ENCODE results near the gene AKTIP.

AKTIP gene

GRCh38 chr16:53480394-53480793 is 22.6 kb downstream of the AKTIP start:
- no peak for DNase-seq (ENCODE audit: low read depth in 2 of 2)

DNA sequence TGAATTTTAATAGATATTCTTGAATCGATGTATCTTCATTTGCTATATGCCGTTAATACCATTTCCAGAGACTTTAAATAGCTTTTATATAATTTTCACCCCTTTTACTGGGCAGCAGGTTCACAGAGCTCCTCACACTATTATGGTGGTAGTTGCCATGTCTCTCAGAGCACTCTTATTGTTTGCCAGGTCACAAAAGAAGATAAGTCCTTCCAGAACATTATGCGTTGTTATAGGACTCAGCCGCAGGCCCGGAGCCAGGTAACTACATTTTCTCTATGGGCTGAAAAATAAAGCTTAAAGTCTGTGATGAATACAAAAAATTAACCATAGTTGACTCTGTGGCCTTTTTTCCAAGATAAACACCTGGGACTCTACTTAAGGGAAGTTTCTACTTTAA is 24.0 kb downstream of the AKTIP start:
- no peak for DNase-seq (ENCODE audit: low read depth in 2 of 2)

DNA sequence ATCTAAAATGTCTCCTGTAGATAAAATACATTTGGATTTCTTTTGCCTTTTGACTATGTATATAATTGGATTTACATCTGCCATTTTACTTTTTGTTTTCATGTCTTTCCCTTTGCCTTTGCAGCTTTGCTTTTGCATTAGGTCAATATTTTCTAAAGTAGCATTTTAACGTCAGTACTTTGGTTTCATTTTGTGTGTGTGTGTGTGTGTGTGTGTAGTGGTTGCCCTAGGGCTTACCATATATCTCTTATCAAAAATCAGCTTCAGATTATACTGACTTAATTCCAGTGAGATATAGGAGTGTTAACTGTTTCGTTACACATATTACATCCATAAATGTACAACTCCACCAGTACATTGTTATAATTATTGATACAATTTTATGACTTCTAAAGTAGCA is 26.1 kb downstream of the AKTIP start:
- DNase-seq (ENCODE audit: low read depth in 2 of 2) = no peak

DNA sequence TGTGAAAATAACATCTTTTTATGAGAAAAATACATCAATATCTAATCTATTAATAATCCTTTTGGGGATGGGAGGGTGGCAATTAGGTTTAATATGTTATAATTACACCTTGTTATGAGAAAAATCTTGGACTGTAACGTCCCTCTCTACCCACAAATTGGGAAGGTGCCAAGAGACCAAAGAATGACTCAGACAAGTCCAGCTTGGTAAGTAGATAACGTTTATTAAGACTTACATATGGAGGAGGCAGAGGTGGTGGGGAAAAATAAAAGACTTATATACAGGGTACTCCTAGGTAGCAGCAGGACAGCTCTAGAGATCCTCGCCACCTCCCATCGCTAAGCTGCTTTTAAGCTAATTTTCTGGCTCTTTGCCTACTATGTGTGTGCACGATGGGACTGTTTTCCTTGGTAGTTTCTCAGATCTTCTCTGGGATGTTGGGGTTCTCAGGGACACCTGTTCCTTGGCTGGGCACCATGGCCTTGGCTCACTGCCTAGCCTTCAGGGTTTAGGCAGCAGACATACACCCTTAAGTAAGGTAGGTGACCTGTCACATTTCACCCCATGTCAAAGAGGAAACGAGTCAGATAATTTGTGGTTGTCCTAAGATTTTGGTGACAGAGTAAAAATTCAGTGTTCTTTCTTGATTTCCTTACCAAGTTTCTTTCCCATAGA is 37.3 kb downstream of the AKTIP start:
- no peak for DNase-seq (ENCODE audit: low read depth in 2 of 2)

- no peak for DNase-seq (ENCODE audit: low read depth in 2 of 2)
These were observed 44.4 kb downstream of the AKTIP start for GRCh38 chr16:53458635-53459034.

DNA sequence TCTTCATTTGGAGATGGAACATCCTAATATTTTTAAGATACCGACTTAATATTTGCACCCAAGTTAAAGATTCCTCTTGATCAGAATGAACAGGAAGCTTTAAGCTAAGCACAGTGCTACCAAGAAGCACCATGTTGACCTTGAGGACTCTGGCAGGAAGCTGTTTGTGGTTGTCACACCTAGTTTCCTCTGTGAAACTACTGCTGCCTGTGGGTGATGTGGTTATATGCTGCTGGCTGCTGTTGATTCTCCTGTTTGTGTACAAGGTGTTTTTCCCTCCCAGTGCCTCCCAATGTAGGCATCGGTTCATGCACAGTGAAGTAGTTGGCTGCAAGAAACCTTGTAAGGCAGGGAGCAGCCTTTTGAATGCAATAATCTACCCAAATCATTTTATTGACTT is 45.3 kb downstream of the AKTIP start:
- DNase-seq (ENCODE audit: low read depth in 2 of 2) = peak; percentile 27 to 41

DNA sequence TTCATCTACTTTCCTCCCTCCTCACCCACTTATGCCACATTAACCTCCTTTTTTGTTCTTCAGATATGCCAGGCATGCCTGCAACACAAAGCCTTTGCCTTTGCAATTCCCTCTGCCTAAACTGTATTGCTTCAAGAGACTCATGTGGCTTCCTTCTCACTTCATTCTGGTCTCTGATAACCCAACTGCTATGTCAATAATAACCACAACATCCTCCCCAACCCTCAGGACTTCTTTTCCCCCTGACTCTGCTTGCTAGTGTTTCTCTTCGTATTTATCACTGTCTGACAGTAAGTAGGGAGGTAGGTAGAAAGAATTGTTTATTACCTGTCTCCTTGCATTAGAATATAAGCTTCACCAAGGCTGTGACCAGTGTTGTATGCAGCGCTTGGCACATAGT is 46.4 kb downstream of the AKTIP start:
- no peak for DNase-seq (ENCODE audit: low read depth in 2 of 2)

GRCh38 chr16:53453928-53454327 is 49.1 kb downstream of the AKTIP start:
- no peak for DNase-seq (ENCODE audit: low read depth in 2 of 2)

DNA sequence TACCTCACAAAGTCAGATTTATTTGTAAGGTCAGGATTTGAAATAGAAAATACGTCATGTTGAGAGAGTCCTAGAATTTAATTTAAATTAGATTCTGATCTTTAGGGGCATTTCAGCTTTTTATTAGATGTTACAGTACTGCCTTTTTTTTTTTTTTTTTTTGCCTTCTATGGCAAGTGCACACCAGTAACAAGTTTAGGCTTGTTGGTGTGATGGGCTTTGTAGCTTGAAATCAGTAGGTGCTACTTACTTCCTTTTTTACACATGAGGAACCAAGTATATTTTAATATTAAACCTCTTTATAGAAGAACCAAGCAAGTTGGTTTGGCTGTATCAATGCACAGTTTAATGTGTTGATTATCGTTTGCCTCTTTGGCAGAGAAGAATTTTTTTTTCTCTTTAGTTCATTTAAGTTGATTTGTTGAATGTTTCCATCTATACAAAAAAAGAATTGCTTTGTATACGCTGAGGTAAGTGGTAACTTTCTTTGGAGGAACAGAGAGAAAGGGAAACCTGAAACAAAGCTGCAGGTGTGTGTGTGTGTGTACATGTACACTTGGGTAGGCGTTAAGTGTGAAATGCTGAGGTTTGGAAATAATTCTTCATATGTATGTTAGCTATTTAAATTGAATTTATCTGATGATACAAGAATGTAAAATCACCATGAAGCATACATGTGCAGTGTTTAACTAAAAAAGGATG is 53.0 kb downstream of the AKTIP start:
- DNase-seq (ENCODE audit: low read depth in 2 of 2) = no peak

GRCh38 chr16:53446090-53446489 is 56.9 kb downstream of the AKTIP start:
- no peak for DNase-seq (ENCODE audit: low read depth in 2 of 2)

GRCh38 chr16:53445534-53445933 is 57.5 kb downstream of the AKTIP start:
- DNase-seq (ENCODE audit: low read depth in 2 of 2) = no peak
